Activated naive CD8-positive, alpha-beta T cell treated with anti-CD3 and anti-CD28 coated beads for 36 hours (primary cell): Measurements from ENCODE around the gene CAPS. TPM values are rescaled to one million over a fixed set of nuclear protein-coding genes. Genes with fewer than 3 reads are reported as not detected.

ENCODE experiments used
- DNase-seq: peaks from one replicate; pipeline ENCODE4 v3.0.0; 2021
- H3K27ac Mint-ChIP-seq: one replicate; pipeline ENCODE4 v1.8.0; 2022; ENCODE audit warnings: mild to moderate bottlenecking, moderate library complexity, mixed read lengths
- H3K27me3 Mint-ChIP-seq: one replicate; pipeline ENCODE4 v1.8.0; 2022; ENCODE audit warnings: mild to moderate bottlenecking, mixed read lengths
- H3K36me3 Mint-ChIP-seq: one replicate; pipeline ENCODE4 v1.8.0; 2021; ENCODE audit warnings: mild to moderate bottlenecking, mixed read lengths
- H3K4me1 Mint-ChIP-seq: one replicate; pipeline ENCODE4 v1.8.0; 2021; ENCODE audit warnings: mixed read lengths
- H3K4me3 Mint-ChIP-seq: one replicate; pipeline ENCODE4 v1.8.0; 2022; ENCODE audit warnings: mild to moderate bottlenecking, moderate library complexity, mixed read lengths
- H3K9me3 Mint-ChIP-seq: one replicate; pipeline ENCODE4 v1.8.0; 2022; ENCODE audit warnings: mixed read lengths
- total RNA-seq, 2 experiments: library from RNA; stranded (reverse); gene quantifications; one replicate each; pipeline ENCODE4 v1.2.3, GENCODE V29; 2021

Gene CAPS
- total RNA-seq, 2 experiments from 2014 or later, result 1.9 to 2.6 TPM

DNA sequence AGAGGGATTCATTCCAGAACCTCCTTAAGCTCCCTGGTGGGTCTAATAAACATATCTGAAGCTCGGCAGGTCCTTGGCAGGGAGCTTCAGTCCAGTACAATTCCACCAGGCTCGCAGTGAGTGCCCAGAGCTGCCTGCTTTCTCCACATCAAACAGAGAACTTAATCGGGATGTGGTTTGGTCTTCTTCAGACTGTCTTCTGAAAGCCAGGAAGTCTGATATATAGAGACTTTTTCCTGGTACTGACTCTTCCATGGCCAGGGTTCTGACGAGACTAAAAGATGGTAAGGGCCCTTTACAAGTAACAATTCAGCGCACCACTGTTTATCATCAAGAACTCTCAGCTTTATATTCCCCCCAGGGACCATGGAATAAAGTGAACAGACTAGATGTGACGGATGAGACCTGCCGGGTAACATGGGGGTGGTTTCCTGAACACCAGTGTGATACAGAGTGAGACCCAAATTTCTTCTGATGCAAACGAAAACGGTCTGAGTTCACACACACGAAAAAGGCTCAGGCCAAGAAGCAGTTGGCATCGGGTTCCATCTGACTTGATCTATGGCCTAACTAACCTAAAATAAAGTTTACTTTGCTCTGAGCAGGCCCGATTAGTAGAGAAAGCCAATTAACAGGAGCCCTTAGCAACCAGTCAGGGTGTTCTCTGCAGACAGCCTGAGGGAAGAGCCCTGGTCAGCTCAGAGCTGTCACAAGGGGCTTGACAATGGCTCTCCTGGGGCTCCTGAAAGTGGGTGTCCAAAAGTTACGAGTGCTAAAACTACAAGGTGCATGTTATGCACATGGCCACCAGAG is 34.9 kb downstream of the CAPS start:
- DNase-seq, result no peak
- Mint-ChIP-seq H3K27ac (peak overlapping the region; percentile 86), H3K27me3 (no peaks in the 10 kb centered on the region), H3K4me1 (peaks cover 81% of the 10 kb centered on the region), H3K9me3 (peaks cover 1% of the 10 kb centered on the region), H3K4me3 (peak overlapping the region; percentile 58), H3K36me3 (peaks cover 55% of the 10 kb centered on the region)

DNA sequence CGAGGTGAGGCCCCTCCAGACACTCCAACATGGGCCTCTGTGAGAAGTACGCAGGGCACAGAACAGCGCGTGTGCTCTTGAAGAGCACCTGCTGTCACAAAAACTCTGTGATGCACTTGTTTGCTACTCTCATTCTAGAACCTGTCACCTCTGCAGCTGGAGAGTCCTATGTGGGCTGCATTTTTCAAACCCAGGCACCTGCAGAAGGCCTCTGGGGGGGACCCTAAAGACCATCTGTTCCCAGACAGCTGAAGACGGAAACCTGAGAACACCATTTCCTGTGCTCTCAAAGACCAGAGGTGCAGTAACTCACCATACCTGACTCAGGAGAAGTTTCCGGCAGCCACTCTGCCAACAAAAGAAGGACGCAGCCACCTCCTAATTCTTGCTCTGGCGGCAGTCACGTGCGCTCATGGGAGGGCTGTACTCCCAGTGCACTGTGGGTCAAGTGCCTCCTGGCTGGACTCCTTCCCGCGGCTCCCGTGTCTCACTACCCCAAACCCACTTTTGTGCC is 35.8 kb downstream of the CAPS start:
- H3K27me3 Mint-ChIP-seq, result no peaks in the 10 kb centered on the region
- peak; percentile 46 for DNase-seq
- peak overlapping the region; percentile 58 for H3K4me3 Mint-ChIP-seq
- peaks cover 1% of the 10 kb centered on the region for H3K9me3 Mint-ChIP-seq
- peaks cover 61% of the 10 kb centered on the region for H3K36me3 Mint-ChIP-seq
- peak overlapping the region; percentile 86 for H3K27ac Mint-ChIP-seq
- peaks cover 82% of the 10 kb centered on the region for H3K4me1 Mint-ChIP-seq

DNA sequence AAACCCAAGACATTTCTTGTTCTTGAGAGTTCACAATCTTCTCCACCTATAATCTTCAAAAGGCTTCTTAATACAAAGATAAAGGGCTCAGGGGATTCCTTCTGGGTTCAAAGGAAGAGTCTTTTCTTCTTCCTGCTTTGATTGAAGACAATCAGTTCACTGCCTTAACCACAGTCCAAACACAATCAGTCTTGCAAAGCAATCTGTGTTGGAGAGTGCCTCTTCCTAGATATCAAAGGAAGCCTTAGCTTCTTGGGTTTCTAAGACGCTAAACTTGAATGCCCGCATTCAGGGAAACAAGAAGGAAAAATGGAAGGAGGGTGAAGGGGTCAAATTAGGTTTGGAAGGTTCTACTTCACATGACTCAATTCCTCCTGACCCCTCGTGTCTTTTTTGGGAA is 36.7 kb downstream of the CAPS start:
- peaks cover 82% of the 10 kb centered on the region for H3K4me1 Mint-ChIP-seq
- peak overlapping the region; percentile 86 for H3K27ac Mint-ChIP-seq
- no peak for DNase-seq
- H3K27me3 Mint-ChIP-seq, result no peaks in the 10 kb centered on the region
- H3K4me3 Mint-ChIP-seq, result peak overlapping the region; percentile 58
- peaks cover 1% of the 10 kb centered on the region for H3K9me3 Mint-ChIP-seq
- H3K36me3 Mint-ChIP-seq, result peaks cover 59% of the 10 kb centered on the region

DNA sequence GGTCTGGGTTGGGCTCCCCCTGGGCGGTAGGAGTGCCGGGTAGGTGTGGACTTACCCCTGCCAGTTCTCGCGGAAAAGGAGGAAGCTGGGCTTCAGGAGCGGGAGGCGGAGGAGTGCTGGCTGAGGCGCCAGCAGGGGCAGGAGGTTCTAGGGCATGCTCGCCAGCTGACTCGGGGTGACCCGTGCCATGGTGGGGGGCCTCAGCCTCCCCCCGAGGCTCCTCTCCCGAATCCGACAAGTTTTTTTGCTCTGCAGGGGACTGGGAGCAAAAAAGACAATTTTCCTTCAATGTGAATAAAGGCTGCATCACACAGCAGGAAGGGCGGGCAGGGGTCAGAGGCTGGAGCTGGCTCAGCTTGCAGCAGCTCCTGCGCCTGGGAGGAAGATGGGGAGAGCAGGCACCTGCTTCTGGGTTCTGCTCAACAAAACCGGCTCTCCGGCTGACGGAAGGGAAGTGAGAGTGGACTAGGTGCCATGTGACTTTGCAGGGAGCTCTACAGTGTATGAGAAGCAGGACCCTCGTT is 37.3 kb downstream of the CAPS start:
- Mint-ChIP-seq H3K4me3 (no peak overlapping the region), H3K4me1 (peaks cover 83% of the 10 kb centered on the region), H3K36me3 (peaks cover 57% of the 10 kb centered on the region), H3K27ac (peak overlapping the region; percentile 97), H3K9me3 (peaks cover 1% of the 10 kb centered on the region), H3K27me3 (no peaks in the 10 kb centered on the region)
- DNase-seq, result no peak

DNA sequence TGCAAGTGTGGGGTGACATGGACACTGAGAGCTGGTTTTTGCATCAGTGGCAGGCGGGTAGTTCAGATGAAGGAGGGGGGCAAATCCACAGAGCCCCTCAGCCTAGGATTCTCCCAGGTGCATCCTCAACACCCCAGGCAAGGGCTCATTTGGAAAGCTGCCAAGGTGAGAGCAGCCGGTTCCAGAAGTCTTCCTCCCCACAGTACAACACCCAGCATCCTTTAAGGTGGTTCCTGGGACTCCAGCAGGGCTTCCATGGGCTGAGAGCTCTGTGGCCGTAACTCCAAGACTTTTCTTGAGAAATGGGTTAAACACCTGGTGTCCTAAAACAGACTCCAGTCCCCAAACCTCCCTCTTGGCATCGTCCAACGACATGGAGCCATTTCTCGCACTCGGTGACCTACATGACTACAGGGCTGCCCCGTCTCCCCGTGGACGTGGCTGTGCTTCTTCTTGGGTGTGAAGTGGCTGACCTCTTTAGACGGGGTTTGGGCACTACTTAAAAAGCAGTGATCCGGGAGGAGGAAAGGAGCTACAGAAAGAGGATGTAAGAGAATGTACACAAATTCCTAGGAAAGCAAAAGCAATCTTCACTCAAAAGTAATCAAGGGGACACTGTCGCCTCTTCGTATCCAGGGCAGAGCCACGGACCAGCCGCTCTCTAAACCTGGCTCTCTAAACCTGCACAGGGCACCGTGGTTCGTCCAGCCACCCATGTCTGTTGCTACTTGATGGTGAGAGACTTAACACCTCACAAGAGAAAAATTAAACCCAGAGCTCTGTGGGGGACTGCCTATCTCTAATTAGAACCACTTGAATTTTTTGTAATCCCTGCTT is 38.4 kb downstream of the CAPS start:
- H3K4me1 Mint-ChIP-seq, result peaks cover 87% of the 10 kb centered on the region
- no peak for DNase-seq
- H3K27me3 Mint-ChIP-seq, result no peaks in the 10 kb centered on the region
- H3K27ac Mint-ChIP-seq, result peak overlapping the region; percentile 97
- peaks cover 56% of the 10 kb centered on the region for H3K36me3 Mint-ChIP-seq
- H3K4me3 Mint-ChIP-seq, result peak overlapping the region; percentile 14
- H3K9me3 Mint-ChIP-seq, result peaks cover 1% of the 10 kb centered on the region

DNA sequence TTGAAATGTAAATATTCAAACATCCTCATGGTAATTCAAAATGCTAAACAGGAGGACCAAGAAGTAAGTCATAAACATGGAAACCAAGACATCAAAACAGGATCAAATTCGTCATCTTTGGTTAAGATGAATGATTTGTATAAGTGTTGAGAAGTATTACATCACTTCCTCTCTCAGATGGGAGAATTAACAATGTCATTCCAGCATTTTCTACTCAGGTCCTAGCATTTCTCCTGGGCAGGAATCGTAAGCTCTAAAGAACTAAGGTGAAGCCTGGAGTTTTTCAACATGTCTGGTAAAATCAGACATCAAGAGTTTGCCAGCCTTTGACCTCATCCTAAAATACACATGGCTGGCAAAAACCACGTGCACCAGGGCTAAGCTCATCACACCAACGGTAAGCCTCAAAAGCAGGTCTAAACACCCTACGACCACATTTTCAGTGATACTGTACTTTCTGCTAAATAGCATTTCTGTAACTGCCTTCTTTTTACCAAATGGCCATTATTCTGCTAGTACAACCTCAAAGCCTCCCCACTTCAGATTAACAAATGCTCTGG is 39.1 kb downstream of the CAPS start:
- H3K9me3 Mint-ChIP-seq, result peaks cover 1% of the 10 kb centered on the region
- peaks cover 51% of the 10 kb centered on the region for H3K36me3 Mint-ChIP-seq
- peak overlapping the region; percentile 97 for H3K27ac Mint-ChIP-seq
- peaks cover 87% of the 10 kb centered on the region for H3K4me1 Mint-ChIP-seq
- no peaks in the 10 kb centered on the region for H3K27me3 Mint-ChIP-seq
- H3K4me3 Mint-ChIP-seq, result peak overlapping the region; percentile 73
- DNase-seq, result no peak

DNA sequence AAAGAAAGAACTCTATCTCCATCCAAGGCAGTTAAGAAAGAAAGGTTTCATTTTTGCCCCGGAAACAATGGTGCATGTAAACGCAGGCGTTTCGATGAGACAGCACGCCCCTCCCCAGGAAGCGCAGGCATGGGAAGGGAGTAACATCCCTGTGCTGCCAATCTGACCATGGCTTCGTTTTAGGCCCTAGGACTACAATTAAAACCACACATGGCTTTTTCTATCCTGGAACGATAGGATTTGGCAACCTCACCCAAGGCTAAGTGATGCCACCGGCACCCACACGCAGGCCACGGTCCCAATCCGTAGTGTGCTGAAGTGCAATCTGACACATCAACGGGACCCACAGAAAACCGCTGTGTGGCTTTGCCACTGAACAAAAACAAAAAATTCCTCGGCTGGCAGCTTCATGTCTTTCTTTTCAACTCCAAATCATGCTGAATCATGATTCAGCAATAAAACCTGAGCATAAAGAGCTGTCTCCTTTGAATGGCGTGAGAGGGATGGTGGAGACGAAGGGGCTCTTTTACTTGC is 39.7 kb downstream of the CAPS start:
- no peaks in the 10 kb centered on the region for H3K27me3 Mint-ChIP-seq
- H3K36me3 Mint-ChIP-seq, result peaks cover 50% of the 10 kb centered on the region
- peak overlapping the region; percentile 73 for H3K4me3 Mint-ChIP-seq
- H3K4me1 Mint-ChIP-seq, result peaks cover 85% of the 10 kb centered on the region
- peak overlapping the region; percentile 97 for H3K27ac Mint-ChIP-seq
- DNase-seq, result peak; percentile 47
- H3K9me3 Mint-ChIP-seq, result peaks cover 1% of the 10 kb centered on the region

DNA sequence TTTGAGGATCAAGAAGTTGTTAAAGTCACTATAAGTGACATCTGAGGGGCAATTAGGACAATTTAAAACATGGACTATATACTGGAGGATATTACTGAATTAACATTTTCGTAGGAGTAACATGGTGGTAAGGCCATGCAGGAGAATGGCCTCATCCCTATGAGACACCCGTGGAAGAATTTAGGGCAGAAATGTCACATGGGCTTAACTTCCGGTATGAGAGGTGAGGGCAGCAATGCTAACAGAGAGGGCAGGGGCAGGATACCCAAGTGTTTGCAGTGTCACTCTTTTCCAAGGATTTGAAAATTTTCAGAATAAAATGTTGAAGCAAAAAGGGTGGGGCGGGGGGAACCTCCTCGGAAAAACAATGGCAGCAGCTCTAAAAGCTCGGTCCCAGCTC is 40.2 kb downstream of the CAPS start:
- Mint-ChIP-seq H3K27ac (peak overlapping the region; percentile 97), H3K4me3 (peak overlapping the region; percentile 73), H3K36me3 (peaks cover 50% of the 10 kb centered on the region), H3K9me3 (peaks cover 1% of the 10 kb centered on the region), H3K27me3 (no peaks in the 10 kb centered on the region), H3K4me1 (peaks cover 84% of the 10 kb centered on the region)
- DNase-seq, result no peak

DNA sequence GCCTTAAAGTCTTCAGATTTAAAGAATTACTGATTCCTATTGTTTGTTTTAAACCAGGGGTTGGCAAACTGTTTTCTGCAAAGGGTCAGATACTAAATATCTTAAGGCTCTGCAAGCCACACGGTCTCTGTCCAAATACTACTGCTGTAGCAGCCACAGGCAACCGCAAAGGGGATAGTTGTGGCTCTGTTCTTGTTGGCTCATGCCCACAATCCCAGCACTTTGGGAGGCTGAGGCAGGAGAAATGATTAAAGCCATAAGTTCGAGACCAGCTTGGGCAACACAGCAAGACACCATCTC is 41.5 kb downstream of the CAPS start:
- no peak for DNase-seq
- H3K27ac Mint-ChIP-seq, result no peak overlapping the region
- no peak overlapping the region for H3K4me3 Mint-ChIP-seq
- peaks cover 43% of the 10 kb centered on the region for H3K36me3 Mint-ChIP-seq
- H3K4me1 Mint-ChIP-seq, result peaks cover 83% of the 10 kb centered on the region
- no peaks in the 10 kb centered on the region for H3K27me3 Mint-ChIP-seq
- H3K9me3 Mint-ChIP-seq, result peaks cover 1% of the 10 kb centered on the region

DNA sequence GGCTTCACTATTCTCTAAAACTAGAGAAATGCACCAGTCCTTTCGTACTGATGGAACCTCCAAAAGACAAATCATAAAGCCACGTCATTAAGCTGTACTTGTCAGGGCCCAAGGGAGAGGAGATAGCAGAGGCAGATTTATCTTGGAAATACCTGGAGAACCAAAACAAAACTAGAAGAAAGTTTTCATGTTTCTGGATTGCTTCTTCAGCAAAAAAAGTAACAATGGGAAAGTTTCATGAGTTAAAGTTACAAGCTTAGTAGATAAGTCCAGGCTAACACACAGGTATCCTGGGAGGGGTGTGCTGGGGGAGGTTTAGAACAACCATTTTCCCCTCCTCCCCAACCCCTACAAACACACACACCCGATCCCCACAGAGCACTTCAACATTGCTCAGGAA is 42.3 kb downstream of the CAPS start:
- no peak for DNase-seq
- Mint-ChIP-seq H3K4me3 (no peak overlapping the region), H3K9me3 (peaks cover 1% of the 10 kb centered on the region), H3K27me3 (no peaks in the 10 kb centered on the region), H3K36me3 (peaks cover 37% of the 10 kb centered on the region), H3K27ac (no peak overlapping the region), H3K4me1 (peaks cover 83% of the 10 kb centered on the region)

DNA sequence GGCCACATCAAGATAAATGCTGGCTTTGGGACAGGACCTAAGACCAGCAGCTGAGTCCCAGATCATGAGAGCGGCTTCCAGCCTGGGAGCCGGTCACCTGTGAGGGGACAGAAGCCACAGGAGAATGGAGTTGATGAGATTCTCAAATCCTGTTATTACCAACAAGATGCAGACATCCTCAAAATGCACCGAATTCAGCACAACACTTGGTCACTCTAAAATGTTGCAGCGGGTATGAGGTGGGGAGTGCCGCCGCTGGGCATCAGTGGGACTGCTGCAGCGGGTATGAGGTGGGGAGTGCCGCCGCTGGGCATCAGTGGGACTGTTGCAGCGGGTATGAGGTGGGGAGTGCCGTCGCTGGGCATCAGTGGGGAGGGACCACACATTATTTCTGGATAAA is 42.7 kb downstream of the CAPS start:
- Mint-ChIP-seq H3K4me3 (no peak overlapping the region), H3K4me1 (peaks cover 83% of the 10 kb centered on the region), H3K27ac (no peak overlapping the region), H3K9me3 (peaks cover 1% of the 10 kb centered on the region), H3K36me3 (peaks cover 36% of the 10 kb centered on the region), H3K27me3 (no peaks in the 10 kb centered on the region)
- no peak for DNase-seq

DNA sequence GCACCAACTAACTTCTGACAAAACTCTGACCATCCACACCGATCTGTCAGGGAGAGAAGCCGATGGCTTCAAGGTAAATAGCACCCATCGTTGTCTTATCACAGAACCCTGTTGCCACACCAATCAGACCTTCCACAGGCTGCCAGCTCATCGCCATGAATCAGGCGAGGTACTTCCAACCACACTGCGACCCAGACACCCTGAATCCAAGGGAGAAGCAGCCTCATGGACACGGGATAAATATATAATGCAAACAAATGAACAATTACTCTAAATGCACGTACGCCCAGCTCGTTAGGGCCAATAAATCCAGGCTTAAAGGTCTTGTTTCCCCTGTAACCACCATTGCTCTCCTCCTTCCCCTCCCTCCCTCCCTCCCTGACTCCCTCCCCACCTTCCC is 43.1 kb downstream of the CAPS start:
- Mint-ChIP-seq H3K4me3 (no peak overlapping the region), H3K27ac (peak overlapping the region; percentile 30)

DNA sequence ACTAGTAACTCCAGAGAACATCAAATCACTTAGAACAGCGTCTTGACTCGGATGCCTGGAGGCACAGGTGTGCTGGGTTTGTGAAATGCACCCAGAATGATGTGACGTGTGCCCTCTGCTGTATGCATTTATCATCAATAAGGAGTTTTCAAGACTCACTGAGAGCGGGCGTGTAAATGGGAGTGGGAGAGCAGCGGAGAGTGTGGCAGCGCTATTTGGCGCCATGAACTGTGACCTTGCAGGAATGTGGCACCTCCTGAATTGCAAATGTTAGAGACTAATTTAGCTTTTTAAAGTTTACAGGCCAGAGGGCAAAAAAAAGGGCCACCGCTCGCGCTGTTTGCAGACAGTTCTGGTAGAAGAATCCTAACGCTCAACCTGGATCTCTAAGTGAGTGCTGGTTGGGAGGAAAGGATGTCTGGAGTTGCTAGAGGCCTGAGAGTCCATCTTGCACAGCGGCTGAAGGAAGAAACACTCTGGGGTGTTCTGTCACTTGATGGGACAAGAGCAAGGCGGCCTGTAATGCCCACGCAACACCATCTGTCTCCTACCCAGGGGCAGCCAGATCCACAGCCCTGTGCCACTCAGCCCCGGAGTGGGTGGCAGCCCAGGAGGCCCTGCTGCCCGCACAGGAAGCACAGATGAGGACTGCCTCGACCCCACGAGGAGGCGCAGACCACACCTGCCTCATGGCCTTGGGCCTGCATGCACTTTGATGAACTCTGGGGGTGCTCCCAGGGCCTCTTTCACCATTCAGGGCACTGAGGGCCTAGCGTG is 44.2 kb downstream of the CAPS start:
- Mint-ChIP-seq H3K4me3 (no peak overlapping the region), H3K27me3 (no peaks in the 10 kb centered on the region), H3K9me3 (no peaks in the 10 kb centered on the region), H3K36me3 (peaks cover 24% of the 10 kb centered on the region), H3K4me1 (peaks cover 84% of the 10 kb centered on the region), H3K27ac (peak overlapping the region; percentile 65)
- DNase-seq, result no peak

More for the DNA sequence above, 43.1 kb downstream of the CAPS start:
- DNase-seq, result no peak
- Mint-ChIP-seq H3K9me3 (peaks cover 1% of the 10 kb centered on the region), H3K4me1 (peaks cover 84% of the 10 kb centered on the region), H3K36me3 (peaks cover 35% of the 10 kb centered on the region), H3K27me3 (no peaks in the 10 kb centered on the region)

DNA sequence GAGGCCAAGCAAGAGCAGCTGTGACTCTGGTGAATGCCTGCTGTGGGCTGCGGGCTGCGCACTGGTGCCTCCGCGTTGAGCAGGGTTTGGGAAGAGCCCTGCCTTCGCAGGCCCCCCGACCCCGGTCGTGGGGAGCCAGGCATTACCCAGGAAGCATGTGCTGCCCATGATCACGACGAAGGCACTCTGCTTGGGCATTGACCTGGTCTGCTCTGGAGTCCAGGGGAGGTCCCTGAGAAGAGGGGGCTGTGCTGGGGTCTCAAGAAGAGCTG is 44.7 kb downstream of the CAPS start:
- Mint-ChIP-seq H3K4me1 (peaks cover 84% of the 10 kb centered on the region), H3K36me3 (peaks cover 22% of the 10 kb centered on the region), H3K27ac (peak overlapping the region; percentile 50), H3K27me3 (no peaks in the 10 kb centered on the region), H3K4me3 (no peak overlapping the region), H3K9me3 (no peaks in the 10 kb centered on the region)
- DNase-seq, result no peak
